GM13976 (cell line): ENCODE data around the gene VAMP5.
"Not testable (repeated sequence)": the region's sequence is repeated elsewhere in the genome, so short reads cannot be mapped to it uniquely, and the experiment has no call there.

ENCODE experiments used
- DNase-seq: peaks from one replicate; pipeline ENCODE4 v3.0.0; 2012; ENCODE audit warnings: low spot score
- CTCF ChIP-seq: IDR thresholded peaks from 2 replicates; pipeline ENCODE4 v1.5.1; 2012; ENCODE audit warnings: borderline replicate concordance, mild to moderate bottlenecking; ENCODE audit not compliant: insufficient read depth; ENCODE audit errors: extremely low read depth, missing control alignments, control extremely low read depth
- in situ Hi-C: fragments of 300-500 bp; cut with MboI; formaldehyde crosslinking; loops from one replicate; pipeline ENCODE4 v1.12.0; 2022; ENCODE audit warnings: low sequenced_read_pairs, mixed read lengths, inconsistent platforms; ENCODE audit not compliant: unreplicated experiment

The VAMP5 gene

DNA sequence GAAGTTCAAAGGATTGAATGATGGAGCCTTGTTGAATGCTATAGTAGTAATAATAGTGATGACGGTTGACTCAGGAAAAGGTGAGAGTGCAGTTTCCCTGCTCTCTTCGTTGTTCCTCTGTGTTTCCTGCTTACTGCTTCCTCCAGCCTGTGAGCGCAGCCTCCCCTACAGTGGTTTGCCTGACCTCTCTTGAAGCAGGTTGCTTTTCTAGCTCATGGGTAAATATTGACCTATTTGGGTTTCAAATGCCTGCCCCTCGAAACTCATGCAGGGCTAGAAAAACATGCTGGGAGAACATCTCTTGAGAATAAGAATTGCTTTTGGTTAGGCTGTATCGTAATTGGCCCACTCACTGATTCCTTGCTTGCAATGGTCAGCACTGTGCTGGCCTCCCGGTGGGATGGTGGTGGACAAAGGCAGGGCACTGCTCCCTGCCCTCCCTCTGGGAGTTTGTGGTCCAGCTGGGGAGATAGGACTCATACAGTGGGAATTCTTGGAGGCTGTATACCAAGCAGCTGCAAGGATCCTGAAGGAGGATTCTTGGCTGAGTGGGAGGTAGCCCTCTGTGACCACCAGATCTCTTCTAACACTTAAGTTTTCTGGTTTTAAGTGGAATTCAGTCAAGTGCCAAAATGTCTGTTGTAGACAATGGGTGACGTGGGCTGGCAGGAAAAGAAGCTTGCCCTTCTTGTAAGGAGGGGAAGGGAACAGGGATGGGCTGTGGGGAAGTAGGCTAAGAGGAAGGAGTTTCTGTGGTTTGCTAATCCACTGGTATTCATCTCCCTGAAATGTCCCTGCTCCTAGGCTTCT is 6.0 kb downstream of the VAMP5 start:
- DNase-seq, result no peak
- no peak for TF ChIP-seq CTCF
- in situ Hi-C loops, result no loop called here

- DNase-seq, result no peak
- TF ChIP-seq CTCF, result no peak
Observed at GRCh38 chr2:85590950-85591349, 6.7 kb downstream of the VAMP5 start.

DNA sequence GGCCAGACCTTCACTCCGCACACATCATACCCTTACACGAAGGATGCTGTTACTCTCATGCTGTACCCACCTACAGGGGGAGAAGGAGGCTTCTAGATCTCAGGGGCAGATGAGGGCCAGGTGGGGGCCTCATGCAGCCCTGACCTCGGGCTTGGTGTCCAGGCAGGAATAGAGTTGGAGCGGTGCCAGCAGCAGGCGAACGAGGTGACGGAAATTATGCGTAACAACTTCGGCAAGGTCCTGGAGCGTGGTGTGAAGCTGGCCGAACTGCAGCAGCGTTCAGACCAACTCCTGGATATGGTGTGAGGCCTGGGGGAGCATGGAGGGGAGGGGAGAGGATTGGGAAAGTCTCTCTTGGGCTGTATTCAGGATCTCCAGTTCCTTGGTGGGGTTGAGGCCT is 7.3 kb downstream of the VAMP5 start:
- DNase-seq, result no peak
- TF ChIP-seq CTCF, result no peak
- in situ Hi-C loops, result no loop called here

More at GRCh38 chr2:85590950-85591349, 6.7 kb downstream of the VAMP5 start:
- in situ Hi-C loops, result no loop called here

DNA sequence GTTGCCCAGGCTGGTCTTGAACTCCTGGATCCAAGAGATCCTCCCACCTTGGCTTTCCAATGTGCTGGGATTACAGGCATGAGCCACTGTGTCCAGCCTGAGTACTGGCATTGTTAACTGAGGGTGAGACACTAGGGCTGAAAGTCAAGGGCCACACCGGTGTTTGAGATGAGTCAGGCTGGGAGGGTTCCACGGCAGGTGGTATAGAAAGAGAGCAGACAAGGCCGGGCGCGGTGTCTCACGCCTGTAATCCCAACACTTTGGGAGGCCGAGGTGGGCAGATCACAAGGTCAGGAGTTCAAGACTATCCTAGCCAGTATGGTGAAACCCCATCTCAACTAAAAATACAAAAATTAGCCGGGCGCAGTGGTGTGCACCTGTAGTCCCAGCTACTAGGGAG is 8.1 kb downstream of the VAMP5 start:
- in situ Hi-C loops, DNase-seq: not testable (repeated sequence)

GRCh38 chr2:85593023-85593422 is 8.8 kb downstream of the VAMP5 start:
- in situ Hi-C loops, result no loop called here
- no peak for DNase-seq
- TF ChIP-seq CTCF, result no peak

GRCh38 chr2:85594715-85595300 is 10.6 kb downstream of the VAMP5 start:
- no peak for TF ChIP-seq CTCF
- in situ Hi-C loops, result no loop called here
- no peak for DNase-seq

DNA sequence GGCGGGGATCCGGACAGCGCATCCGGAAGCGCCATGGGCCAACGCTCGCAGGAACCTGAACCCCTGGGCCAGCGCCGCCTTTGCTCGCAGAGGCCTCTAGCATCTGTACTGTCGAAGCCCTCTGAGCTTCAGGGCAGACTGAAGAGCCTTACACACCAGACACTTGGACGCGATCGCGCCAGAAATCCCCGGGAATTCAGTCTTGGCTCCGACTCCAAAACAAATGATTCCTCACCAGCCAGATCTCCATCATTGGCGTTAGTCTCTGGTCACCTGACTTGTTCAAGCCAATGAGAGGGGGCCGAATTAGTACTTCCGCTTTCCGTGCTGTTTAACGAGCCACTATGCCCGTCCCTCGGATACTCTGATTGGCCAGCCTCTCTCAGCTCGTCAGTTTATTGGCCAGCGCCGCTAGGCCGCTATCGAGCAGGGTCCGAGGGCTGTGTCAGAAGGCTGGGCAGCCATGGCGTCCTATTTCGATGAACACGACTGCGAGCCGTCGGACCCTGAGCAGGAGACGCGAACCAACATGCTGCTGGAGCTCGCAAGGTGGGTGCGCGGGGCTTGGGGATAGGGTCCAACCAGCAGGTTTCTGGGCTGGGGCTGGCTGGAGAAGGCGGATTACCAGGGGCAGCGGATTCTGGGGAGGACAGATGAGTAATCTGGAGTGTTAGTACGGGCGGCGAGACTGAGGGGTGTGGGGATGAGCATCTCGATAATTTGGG is 11.2 kb downstream of the VAMP5 start, which contains the start of gene RNF181:
RNF181 (plus strand) TSS at position 445 of the 725 bp plus-strand sequence; CDS start at position 464, 19 bp downstream.
- peak; percentile 97 for DNase-seq
- in situ Hi-C loops, result no loop called here
- TF ChIP-seq CTCF, result no peak
